ENCODE measurements around the gene FBXW7.

The FBXW7 gene

DNA sequence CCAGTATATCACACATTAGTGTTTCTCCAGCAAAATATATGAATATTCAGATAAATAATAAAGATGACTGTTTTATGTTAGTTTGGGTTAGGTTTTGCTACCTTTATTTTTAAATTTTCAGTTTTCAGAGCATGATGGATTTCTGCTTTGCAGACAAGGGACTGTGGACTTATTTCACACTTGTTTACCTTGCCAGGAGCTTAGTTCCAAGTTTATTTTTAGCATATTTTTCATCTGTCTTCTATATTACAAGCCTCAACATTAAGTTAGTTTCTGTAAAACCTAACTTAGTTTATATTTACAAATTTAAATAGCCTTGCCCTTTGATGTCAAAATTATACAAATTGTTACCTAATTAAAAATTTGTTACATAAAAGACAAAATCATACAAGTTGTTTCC lies 163.4 kb downstream of the FBXW7 start:
- TF ChIP-seq ZNF565 (CRISPR knock-in tag; conservative IDR thresholded peaks at IDR 0.05; ENCODE audit: low read depth), result no peak
- no peak for TF ChIP-seq CSRNP3 (CRISPR knock-in tag; IDR thresholded peaks at IDR 0.05)
- TF ChIP-seq ZFP3 (CRISPR knock-in tag; IDR thresholded peaks at IDR 0.05), result no peak
- no peak for ATAC-seq

DNA sequence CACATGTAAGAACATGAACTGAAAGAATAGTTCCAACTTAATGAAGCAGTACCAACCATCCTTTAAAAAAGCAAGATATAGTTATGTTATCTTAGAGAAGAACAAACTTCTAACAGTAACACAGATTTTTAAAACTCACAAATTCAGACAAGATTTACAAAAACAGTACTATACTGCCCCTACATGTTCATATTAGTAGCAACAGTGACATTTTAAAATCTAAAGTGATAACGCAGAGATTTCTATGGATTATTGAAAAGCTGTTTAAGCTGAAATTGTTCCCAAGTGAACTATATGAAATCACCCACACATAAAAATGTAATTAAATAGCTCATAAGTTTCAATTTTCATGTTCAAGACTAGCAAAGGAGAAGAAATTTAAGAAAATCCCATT lies 166.0 kb downstream of the FBXW7 start:
- TF ChIP-seq ZFP30 (CRISPR knock-in tag; IDR thresholded peaks at IDR 0.05), result no peak
- peak; percentile 39; the same call in 1 of the 3 replicates for ATAC-seq

GRCh38 chr4:152369203-152369901 lies 166.5 kb downstream of the FBXW7 start:
- TF ChIP-seq CSDC2 (CRISPR knock-in tag; IDR thresholded peaks at IDR 0.05) (no peak), TCF4 (CRISPR knock-in tag; IDR thresholded peaks at IDR 0.05; ENCODE audit: borderline replicate concordance) (no peak), TOX (CRISPR knock-in tag; IDR thresholded peaks at IDR 0.05; ENCODE audit: borderline replicate concordance) (no peak), ZFP30 (CRISPR knock-in tag; IDR thresholded peaks at IDR 0.05) (no peak), ISL1 (CRISPR knock-in tag; IDR thresholded peaks at IDR 0.05) (no peak), PATZ1 (CRISPR knock-in tag; IDR thresholded peaks at IDR 0.05; ENCODE audit: borderline replicate concordance) (no peak), GLIS3 (CRISPR knock-in tag; IDR thresholded peaks at IDR 0.05) (no peak), OSR1 (CRISPR knock-in tag; IDR thresholded peaks at IDR 0.05) (no peak), ESRRG (CRISPR knock-in tag; IDR thresholded peaks at IDR 0.05) (no peak), SNAI2 (CRISPR knock-in tag; IDR thresholded peaks at IDR 0.05) (no peak), ZC3H10 (CRISPR knock-in tag; IDR thresholded peaks at IDR 0.05) (no peak), BACH2 (CRISPR knock-in tag; IDR thresholded peaks at IDR 0.05; ENCODE audit: borderline replicate concordance) (no peak), ZNF70 (CRISPR knock-in tag; IDR thresholded peaks at IDR 0.05) (no peak), CSRNP3 (CRISPR knock-in tag; IDR thresholded peaks at IDR 0.05) (no peak), POU6F1 (CRISPR knock-in tag; IDR thresholded peaks at IDR 0.05; ENCODE audit: borderline replicate concordance, low read depth) (no peak), ZFP3 (CRISPR knock-in tag; IDR thresholded peaks at IDR 0.05) (no peak), ARNTL (CRISPR knock-in tag; IDR thresholded peaks at IDR 0.05; ENCODE audit: borderline replicate concordance, low read depth) (no peak), PPARA (CRISPR knock-in tag; IDR thresholded peaks at IDR 0.05; ENCODE audit: borderline replicate concordance) (no peak)
- TF ChIP-seq, protein P1, sequence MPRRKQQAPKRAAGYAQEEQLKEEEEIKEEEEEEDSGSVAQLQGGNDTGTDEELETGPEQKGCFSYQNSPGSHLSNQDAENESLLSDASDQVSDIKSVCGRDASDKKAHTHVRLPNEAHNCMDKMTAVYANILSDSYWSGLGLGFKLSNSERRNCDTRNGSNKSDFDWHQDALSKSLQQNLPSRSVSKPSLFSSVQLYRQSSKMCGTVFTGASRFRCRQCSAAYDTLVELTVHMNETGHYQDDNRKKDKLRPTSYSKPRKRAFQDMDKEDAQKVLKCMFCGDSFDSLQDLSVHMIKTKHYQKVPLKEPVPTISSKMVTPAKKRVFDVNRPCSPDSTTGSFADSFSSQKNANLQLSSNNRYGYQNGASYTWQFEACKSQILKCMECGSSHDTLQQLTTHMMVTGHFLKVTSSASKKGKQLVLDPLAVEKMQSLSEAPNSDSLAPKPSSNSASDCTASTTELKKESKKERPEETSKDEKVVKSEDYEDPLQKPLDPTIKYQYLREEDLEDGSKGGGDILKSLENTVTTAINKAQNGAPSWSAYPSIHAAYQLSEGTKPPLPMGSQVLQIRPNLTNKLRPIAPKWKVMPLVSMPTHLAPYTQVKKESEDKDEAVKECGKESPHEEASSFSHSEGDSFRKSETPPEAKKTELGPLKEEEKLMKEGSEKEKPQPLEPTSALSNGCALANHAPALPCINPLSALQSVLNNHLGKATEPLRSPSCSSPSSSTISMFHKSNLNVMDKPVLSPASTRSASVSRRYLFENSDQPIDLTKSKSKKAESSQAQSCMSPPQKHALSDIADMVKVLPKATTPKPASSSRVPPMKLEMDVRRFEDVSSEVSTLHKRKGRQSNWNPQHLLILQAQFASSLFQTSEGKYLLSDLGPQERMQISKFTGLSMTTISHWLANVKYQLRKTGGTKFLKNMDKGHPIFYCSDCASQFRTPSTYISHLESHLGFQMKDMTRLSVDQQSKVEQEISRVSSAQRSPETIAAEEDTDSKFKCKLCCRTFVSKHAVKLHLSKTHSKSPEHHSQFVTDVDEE (CRISPR knock-in tag; IDR thresholded peaks at IDR 0.05), result no peak
- TF ChIP-seq, protein P2, sequence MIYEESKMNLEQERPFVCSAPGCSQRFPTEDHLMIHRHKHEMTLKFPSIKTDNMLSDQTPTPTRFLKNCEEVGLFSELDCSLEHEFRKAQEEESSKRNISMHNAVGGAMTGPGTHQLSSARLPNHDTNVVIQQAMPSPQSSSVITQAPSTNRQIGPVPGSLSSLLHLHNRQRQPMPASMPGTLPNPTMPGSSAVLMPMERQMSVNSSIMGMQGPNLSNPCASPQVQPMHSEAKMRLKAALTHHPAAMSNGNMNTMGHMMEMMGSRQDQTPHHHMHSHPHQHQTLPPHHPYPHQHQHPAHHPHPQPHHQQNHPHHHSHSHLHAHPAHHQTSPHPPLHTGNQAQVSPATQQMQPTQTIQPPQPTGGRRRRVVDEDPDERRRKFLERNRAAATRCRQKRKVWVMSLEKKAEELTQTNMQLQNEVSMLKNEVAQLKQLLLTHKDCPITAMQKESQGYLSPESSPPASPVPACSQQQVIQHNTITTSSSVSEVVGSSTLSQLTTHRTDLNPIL (CRISPR knock-in tag; IDR thresholded peaks at IDR 0.05; ENCODE audit: low read depth), result no peak
- no peak for ATAC-seq
